HG02870 (cell line): ENCODE data around the gene FHIT.

Source experiments
- ATAC-seq: cut with Tn5 transposase; IDR thresholded peaks from one replicate; pipeline ENCODE4 v1.9.1; 2021; ENCODE audit warnings: mild to moderate bottlenecking, moderate library complexity; ENCODE audit not compliant: unreplicated experiment

The FHIT gene

DNA sequence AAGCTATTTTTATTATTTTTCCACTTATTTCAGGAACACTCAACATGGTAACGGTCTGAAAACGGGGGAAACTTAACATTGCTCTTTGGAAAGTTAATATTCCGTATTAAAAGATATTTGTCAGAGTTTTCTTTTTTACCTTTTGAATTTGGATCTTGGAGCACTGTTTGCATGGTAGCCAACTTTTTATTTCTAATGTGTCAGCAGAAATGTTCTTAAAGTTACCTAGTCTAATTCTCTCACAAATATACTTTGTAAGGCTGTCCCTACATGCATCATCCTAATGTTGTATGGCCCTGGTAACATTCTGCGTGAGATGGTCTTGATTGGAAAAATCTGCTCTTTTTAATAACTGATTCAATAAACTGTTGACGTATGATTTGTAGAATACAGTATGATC lies 719.5 kb downstream of the FHIT start:
- no peak for ATAC-seq

- ATAC-seq, result no peak
These were observed 722.6 kb downstream of the FHIT start for GRCh38 chr3:60528651-60529050.

DNA sequence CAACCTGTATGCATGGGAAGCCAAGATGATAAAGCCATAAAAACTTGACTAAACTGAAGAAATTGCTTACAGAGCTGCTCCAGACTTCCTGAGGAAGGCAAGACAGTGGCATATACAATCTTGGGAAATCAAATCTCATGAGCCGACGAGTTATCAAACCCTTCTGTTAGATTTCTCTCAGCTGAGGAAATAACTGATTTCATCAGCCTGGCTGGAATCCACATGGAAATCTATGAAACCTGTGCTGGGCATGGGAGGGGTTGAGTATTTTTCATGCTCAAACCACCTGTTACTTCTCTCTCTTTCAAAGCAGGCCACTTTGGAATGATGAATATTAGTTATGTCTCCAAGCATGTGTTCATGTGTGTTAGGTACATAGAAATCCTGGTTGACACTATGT lies 727.7 kb downstream of the FHIT start:
- ATAC-seq, result no peak

GRCh38 chr3:60517134-60517533 lies 734.1 kb downstream of the FHIT start:
- ATAC-seq, result no peak

DNA sequence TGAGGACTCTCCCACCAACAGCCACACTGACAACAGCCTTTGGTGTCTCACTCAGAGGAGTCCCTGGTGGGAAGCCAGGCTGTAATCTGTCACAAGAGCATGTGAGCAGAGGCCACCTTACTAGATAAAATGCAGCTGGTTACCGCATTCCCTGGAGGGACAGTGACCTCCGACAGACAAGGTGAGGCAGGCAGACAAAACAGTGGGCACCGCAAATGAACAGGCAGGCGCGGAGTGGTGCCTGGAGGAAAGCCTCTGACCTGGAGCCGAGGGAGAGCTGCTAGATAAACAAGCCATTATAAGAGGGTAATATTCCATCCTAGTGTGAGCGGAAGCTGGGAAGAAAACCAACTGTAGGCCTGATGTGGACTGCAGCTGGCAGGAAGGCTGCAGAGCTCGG lies 736.4 kb downstream of the FHIT start:
- no peak for ATAC-seq

- ATAC-seq, result no peak
These were observed 737.1 kb downstream of the FHIT start for GRCh38 chr3:60514085-60514649.

- ATAC-seq, result no peak
These were observed 738.0 kb downstream of the FHIT start for GRCh38 chr3:60513241-60513640.

DNA sequence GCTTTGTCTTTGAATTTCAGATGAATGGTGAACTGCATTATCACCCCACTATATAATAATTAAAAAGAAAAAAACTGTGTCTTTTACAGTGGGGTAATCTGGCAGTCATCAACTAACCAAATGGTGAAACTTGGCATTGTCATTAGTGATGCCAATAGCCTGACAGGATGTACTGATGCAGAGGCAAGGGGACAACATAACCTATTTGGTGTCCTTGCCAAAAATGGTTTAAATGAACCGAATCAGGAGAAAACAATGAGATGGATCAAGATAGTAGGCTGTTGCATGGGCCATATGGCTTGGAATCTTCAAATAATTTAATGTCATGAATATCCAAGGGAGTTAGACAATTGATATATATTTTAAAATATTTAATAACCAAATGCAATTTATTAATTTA lies 738.7 kb downstream of the FHIT start:
- ATAC-seq, result no peak

- ATAC-seq, result no peak
These were observed 741.8 kb downstream of the FHIT start for GRCh38 chr3:60509471-60509870.

- ATAC-seq, result no peak
These were observed 746.3 kb downstream of the FHIT start for GRCh38 chr3:60504827-60505457.

GRCh38 chr3:60501314-60501713 lies 749.9 kb downstream of the FHIT start:
- no peak for ATAC-seq

GRCh38 chr3:60497902-60498301 lies 753.4 kb downstream of the FHIT start:
- ATAC-seq, result no peak

- ATAC-seq, result no peak
These were observed 760.3 kb downstream of the FHIT start for GRCh38 chr3:60490992-60491391.

DNA sequence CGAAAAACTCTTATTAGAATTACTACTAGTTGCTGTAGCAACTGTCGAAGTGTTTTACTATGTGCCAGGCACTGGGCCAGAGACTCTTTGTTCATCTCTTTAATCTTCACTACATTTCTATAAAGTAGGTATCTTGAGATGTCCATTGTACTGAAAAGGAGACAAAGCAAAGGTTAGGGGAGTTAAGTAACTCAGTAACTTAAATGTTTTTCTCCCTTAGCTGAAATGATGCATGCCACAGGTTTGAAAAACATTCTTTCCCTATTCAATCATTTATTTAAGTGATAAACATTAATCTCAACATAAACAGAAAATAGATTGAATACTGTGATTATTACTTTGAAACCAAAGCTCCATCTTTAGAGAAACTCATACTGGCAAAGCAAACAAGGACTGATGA lies 776.2 kb downstream of the FHIT start:
- ATAC-seq, result no peak

DNA sequence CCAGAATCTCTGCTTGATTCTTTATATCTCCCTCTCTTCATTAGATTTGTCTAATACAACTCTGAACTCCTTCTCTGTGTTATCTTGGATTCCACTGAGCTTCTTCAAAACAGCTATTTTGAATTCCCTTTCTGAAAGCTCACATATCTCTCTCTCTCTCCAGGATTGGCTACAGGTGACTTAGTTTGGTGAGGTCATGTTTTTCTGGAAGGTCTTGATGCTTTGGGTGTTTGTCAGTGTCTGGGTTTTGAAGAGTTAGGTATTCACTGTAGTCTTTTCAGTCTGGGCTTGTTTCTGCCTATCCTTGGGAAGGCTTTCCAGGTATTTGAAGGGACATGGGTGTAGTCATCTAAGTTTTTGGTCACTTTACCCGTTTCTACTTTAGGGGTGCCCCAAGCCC lies 781.8 kb downstream of the FHIT start:
- ATAC-seq, result no peak

- ATAC-seq, result no peak
These were observed 787.6 kb downstream of the FHIT start for GRCh38 chr3:60463685-60464084.

DNA sequence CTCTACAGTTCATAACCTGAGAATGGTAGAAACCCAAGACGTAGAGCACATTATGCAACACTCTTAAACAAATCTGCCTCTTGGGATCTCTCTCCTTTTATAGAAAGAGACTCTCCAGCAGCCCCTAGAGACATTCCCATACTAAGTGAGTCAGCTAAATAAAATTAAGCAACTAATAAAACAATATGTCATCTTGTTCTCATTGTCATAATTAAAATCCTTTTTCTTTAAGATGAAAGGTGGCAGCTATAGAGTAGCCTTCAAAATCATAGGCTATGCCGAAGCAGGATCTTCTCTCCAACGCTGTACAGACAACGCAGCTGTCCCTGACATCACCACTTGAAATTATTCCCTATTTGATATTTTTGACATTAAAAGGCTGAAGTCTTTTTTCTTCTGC lies 790.0 kb downstream of the FHIT start:
- ATAC-seq, result no peak

- ATAC-seq, result no peak
These were observed 795.1 kb downstream of the FHIT start for GRCh38 chr3:60456180-60456579.

DNA sequence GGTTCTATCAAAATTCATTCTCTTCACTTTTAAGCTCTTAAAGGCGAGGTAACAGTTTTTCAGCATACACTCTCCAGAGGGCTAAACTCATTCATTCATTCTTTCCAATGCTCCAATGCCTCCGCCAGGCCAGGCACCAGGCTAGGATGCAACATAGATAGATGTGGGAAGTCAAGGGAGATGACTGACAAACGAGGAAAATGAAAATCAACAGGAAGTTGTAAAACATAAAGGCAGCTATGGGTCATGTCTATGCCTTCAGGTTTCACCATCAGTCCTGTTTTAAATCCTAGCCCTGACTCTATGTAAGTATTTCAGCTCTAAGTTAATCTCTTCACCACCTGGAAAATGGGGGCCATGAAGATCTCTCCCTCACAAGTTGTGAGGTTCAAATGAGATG lies 797.9 kb downstream of the FHIT start:
- no peak for ATAC-seq

GRCh38 chr3:60448696-60449095 lies 802.6 kb downstream of the FHIT start:
- no peak for ATAC-seq

GRCh38 chr3:60445446-60445845 lies 805.8 kb downstream of the FHIT start:
- no peak for ATAC-seq

DNA sequence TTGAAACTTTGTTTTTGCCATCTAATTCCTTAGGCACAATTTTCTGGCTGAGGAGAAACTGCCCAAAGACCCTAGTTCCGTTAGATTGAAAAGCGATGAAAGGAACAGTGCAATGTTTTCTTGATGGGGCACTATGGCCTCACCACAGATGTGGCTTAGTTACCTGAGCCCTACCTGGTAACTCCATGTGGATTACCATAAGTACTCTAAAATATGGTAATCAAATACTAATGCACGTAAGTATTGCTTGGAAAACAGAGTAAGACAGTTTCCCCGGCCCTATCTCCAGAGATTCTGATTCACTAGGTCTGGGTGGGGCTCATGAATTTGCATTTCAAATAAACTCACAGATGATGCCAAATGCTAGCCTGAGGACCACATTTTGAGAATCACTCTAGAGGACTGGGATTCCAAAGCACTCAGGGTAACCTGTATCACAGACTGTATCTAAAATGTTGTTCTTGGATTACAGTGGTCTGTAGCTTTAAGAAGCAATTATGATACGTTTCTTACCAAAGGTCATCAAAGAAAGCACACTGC lies 806.3 kb downstream of the FHIT start:
- ATAC-seq, result no peak

GRCh38 chr3:60440869-60441268 lies 810.4 kb downstream of the FHIT start:
- no peak for ATAC-seq
